Fibroblast of skin of back (primary cell): Measurements from ENCODE around the gene PLXNC1.

Source experiments
- DNase-seq: peaks from one replicate; pipeline ENCODE4 v3.0.0-alpha.2; 2013

PLXNC1 gene

DNA sequence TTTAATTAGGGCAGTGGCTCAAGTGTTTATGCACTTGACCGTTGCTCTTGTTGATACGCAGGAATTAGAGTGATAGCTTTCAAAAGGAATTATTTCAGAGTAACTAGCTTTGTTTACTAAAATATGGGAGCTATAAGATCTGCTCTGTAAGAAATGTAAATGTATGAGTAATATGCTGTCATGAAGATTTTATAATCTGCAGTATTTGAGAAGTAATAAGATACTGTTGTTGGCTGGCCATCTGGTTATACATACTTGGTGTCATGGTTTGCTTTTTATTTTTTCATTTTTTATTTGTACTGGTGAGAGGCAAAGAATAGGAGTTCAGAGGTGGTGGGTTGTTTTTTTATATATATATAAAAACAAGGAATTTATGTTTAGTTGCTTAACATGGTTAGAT is 58.5 kb downstream of the PLXNC1 start:
- DNase-seq: peak; percentile 30

DNA sequence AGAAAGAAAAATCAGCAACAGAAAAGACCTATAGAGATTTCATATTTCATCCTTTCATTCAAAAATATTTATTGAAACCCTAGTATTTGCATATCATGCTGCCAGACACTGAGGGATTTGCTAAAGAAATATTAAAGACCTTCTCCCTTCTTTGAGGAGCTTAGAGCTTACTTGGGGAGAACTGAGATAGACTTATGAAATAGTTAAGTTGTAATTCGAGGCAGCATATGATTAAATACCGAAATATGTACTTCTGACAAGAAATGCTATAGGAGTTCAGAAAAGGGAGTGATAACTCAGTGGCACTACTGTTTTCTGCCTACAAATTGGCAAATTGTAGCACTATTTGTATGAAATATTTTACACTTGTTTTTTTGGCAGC is 59.1 kb downstream of the PLXNC1 start:
- DNase-seq: no peak

DNA sequence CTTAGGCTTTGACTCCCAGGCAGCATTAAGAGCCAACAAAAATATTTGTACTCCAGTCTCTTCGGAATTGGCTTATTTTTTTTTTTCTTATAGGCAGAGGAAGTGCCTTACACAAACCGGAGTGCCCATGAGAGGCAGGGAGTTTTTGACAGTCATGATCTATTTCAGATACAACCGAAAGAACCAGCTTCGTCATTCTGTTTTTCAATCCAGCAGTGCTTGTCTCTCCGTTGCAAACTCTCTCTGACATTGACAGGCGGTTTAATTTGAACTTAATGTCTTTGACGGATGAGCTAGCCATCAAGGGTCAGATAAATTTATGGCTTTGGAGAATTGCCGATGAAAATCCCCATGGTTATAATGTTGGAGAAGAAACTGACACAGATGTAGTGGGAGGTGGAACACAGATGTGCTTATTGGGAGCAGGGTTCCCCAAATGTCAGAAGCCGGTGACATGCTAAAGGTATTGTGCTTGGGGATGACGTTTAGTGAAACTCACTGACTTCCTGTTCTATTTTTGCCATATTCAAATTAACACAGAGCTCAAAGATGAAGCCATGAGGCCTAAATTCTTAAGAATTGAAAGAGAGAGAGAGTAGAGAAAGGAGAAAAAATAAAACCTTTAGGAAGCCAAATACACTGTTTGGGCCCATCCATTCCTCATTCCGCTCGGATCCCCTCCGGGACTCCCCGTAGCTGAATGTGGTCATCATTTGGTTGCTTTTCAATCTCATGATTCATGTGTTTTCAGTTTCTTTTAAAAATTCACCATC is 59.7 kb downstream of the PLXNC1 start:
- DNase-seq: peak; percentile 65

DNA sequence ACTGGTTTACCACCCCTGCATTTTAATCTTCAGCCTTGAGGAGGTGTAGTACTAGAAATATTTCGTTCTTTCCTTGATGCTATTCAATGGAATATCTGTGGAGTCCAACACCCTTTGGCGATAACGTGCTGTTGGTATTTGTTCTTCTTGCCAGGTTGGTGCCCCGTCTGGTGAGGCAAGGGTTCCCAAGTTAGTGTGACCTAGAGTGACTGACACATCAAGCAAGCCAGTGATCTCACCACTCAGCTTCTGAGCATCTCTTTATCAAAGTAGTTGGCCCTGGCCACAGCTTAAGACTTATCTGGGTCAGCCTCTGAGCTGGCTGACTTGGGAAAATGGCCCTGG is 60.2 kb downstream of the PLXNC1 start:
- no peak for DNase-seq

DNA sequence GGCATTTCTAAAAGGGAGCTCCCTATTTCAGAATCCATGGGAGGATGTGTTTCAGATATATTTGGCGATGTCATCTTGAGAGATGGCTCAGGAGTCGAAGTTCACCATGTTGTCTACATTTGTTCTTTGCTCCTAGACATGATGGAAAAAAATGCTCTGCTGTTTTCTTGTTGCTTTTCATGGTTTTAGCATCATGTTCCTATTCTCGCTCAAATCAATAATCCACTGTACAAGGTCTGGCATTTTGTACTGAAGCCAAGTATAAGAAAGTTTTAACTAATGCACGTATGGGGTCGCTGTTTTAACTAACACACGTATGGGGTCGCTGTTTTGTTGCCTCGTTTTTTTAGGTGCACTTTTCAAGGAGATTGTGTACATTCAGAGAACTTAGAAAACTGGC is 60.9 kb downstream of the PLXNC1 start:
- DNase-seq: no peak

DNA sequence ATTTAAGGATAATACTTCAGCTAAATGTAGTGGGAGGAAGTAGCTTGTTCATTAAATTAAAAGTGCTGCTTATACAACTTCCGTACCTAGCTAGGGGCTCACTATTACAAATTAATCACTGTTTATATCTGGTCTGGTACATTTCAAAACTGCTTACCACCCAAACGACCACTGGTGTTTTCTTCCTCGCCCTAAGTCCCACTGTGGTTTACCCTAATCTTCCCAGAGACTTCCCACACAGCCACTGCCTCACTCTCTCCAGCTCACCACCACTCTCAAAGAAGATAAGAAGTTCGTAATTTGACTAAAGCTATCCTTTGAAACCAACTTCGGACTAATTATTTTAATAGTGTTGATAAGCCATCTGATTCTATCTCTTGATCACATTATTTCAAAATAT is 62.6 kb downstream of the PLXNC1 start:
- DNase-seq: no peak

DNA sequence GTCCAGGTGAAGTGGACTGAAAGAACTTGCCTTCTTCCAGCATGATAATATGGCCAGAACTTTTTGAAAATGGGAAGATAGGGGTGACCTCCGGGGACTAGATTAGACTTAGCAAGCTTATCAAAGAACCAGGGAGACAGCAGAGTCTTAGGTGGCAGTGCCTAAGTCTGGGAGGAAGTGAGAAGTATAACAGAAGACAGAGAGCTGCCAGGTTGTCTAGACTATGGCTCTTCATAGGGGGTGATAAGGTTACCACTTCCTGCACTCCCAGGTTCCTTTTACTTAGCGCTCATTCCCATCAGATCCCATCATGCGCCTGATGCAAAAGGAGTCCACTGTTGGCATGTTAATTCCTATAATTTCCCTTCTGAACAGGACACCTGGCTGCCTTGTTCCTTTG is 69.9 kb downstream of the PLXNC1 start:
- no peak for DNase-seq

DNA sequence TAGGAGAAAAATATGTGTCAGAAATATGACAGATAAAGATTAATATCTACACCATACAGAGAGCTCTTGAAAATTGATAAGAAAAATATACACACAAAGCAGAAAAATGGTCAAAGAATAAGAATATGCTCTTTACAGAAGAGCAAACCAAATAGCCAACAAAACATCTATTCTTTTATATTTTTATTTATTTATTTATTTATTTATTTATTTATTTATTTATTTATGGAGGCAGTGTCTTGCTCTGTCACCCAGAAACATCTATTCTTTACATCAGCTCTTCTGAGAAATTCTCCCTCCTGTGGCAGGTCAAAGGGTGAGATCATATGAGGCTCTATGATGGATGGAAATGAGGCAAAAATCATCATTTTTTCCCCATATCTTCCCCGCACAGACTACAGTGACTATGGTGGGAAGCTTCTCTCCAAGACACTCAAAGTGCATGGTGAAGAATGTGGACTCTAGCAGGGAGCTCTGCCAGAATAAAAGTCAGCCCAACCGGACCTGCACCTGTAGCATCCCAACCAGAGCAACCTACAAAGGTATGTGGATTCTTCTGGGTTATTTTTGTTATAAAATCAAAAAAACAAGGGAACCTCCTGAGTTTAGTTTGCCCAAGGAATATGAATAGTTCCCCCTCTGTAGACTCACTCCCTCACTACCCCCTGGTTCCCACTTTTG is 71.4 kb downstream of the PLXNC1 start:
- DNase-seq: no peak

DNA sequence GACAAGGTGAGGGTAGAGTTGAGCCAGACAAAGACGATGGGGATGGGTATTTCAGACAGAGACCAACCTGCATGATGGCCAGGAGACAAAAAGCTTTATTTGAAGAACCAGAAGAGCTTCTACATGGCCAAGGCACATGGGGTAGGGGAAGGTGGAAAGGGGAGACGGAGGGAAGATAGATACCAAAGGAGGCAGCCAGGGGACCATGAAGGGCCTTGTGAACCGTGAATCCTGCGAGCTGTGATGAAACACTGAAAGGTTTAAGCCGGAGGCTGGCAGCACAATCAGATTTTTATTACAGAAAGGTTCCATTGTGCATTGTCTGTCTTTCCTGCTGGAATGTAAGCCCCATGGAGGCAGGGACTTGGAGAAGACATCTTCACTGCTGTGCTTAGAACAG is 72.4 kb downstream of the PLXNC1 start:
- no peak for DNase-seq

DNA sequence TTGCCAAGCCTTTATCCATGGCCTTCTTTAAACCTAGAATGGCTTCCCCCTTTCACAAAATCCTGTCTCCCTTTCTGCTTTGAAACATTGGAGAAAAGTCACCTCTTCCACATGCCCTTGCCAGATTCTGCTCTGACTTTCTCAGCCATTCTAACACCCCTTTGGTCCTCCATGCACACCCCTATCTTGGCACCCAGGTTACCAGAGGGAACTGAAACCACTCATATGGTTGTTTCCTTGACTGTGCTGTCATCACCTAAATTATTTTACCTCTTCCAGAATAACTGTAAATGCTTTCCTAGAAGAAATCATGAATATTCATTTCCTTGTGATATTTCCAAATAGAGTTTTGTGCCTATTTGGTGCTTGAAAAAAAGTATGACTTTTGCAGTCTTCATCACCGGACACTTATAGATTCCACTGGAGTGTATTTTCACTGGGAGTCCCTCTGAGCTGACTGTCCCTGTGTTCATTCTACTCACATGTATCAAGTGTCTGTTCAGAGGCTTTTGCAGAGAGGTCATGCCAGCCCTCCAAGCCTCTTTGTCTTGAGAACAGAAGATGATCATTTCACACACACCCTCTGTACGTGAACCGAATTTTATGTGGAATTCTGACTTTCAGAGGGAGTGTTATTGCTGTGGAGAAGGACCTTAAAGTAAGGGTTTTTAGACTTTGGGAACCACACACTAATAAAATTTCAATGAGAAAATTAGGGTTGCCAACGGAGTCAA is 74.1 kb downstream of the PLXNC1 start:
- DNase-seq: no peak

DNA sequence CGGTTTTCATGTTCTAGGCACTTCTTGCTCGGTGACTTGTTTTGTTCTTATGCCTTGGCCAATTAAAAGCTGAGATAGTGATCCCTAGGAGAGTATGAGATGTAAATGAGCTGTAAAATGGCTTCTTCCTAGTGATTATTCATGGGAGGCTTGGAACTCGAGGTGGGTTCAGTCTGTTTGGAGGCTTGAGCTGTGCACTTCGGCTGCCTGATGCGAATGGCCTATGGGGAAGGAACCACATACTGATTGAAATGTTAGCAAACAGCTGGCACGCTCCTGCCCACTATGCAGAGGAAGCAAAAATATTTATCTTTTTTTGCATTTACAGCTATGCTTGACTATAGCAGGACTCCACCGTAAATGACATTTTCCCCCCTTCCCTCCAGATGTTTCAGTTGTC is 75.5 kb downstream of the PLXNC1 start:
- DNase-seq: no peak

DNA sequence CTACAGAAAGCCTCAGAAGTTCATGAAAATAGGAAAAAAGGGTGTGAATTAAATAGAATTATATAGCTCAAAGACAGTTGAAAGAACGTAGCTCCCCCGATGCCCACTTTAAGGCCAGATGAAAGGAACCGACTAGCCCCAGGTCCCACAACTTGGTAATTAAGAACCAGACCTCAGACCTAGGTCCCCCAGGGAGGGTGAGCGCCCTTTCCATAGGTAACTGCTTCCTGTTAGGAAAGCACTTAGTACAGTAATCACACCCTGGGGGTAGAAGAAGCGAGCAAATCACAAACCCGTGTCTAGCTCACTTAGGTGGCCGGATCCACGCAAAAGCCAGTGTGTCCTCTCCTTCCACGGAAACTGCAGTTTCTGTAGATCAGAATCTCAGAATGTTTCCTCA is 77.1 kb downstream of the PLXNC1 start:
- DNase-seq: no peak

DNA sequence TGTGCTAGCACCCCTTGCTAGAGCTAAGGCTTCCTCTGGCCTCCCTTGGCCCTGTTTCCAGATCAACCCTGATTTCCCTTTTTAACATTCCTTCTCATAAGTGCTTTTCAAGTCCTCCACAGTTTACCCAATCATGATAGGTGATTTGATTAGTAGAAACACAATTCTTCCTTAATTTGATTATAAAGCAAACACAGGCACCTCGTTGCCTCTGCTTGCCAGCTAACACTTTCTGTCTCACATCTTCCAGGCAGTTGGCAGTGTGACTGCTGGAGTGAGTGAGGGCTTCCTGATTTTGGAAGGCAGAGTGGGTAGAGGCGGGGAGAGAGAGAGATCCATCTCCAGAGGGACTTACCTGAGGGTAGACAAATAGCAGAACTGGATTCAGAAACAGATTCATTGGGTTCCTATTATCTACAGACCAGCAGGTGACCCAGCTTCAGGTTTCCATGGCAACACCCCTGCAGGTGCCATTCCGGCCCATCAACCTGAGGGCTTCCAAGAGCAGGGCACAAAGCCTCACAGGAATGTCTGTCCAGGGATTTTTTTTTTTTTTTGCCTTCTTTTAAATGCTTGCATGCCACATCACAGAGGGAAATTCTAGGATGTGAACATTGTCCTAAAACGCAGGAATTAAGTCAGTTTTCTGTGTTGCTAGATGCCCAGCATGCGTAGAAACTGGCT is 77.7 kb downstream of the PLXNC1 start:
- no peak for DNase-seq

DNA sequence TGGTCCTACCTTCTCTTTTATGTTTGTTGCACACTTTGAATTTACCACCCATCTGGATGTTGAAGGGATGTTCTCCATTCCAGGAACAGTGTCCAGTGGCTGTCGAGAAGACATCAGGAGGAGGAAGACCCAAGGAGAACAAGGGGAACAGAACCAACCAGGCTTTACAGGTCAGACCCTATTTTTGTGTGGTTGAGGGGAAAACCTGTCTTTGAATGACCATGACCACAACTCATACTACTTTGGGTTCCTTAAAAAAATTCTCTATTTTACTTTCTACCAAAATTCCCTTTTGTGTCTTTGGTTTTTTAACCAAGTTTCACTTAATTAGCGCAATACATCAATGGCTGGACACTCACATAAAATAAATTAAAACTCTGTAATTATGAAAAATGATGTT is 78.7 kb downstream of the PLXNC1 start:
- no peak for DNase-seq

DNA sequence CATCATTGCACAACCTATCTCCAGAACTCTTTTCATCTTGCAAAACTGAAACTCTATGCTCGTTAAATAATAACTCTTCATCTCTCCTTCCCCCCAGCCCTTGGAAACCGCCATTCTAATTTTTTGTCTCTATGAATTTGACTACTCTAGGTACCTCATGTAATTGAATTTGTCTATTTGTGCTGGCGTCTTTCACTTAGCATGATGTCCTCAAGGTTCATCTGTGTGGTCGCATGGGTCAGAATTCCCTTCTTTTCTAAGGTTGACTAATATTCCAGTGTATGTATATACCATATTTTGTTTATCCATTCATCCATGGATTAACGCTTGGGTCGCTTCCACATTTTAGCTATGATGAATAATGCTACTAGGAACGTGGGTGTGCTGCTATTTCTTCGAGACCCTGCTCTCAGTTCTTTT is 80.1 kb downstream of the PLXNC1 start:
- DNase-seq: no peak

DNA sequence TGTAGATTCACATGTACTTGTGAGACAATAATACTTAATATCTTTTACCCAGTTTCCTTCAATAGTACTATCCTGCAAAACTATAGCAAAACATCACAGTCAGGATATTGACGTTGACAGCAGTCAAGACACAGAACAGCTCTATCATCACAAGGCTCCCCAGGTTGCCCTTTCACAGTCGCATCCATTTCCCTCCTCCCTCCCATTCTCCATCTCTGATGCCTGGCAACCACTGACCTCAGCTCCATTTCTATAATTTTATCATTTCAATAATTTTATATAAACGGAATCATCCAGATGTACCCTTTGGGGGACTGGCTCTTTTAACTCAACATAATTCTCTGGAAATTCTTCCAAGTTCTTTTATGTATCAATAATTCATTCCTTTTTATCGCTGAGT is 81.5 kb downstream of the PLXNC1 start:
- DNase-seq: no peak

DNA sequence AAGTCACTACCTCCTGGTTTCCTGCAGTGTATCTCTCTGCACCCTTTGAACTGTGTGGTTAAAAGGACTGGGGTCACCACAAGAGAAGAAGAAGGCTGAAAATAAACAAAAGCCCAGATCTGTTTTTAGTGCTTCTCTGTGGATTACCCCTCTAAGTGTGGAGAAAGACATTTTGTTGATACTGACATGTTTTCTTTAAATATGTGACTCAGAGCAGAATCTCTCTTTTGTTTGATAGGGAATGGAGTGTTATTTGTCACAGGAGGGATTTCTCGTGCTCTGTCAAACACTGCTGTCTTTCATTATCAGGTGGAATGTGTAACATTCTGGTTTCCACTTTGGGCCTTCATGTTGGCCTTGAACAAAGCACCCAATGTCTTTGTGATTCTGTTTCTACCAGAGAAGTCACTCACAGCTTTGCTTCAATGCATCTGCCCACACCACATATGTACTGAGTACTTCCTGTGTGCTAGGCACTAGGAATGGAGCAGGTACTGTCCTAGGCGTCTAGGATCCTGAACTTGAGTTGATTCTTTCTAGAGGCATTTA is 82.1 kb downstream of the PLXNC1 start:
- peak; percentile 30 for DNase-seq

DNA sequence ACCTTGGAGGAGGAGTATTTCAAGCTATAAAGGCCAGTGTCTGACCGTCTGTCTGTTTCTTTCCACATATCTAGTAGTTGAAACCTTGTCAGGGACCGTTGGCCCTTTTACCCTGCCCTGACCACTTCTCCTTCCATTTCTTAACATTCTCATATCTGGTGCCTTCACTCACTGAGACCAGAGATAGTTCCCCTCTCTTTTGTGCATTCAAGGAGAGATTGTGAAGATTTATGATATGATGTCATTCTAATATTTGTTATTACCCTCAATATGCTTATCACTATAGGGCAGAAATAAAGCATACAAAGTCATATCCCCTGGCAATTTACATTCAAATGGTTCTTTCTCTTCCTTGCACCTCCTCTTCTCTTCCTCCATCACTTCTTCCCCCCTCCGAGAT is 83.3 kb downstream of the PLXNC1 start:
- no peak for DNase-seq

DNA sequence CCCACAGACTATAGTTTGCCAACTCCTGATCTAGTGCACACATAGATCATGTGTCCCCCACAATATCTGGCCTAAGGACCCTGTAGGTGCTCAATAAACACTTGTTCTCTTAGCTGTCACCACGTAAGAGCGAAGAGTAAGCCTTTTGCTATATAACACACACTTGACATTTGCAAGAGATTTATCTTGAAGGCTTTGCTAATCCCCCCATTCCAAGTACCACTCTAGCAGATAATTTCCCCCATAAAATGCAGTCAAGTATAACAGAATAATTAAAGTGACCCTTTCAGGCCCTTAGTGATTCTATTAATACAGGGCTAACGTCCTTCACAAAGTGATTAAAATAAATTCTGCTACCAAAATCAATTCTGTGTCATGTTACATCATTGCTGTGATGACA is 87.5 kb downstream of the PLXNC1 start:
- no peak for DNase-seq

DNA sequence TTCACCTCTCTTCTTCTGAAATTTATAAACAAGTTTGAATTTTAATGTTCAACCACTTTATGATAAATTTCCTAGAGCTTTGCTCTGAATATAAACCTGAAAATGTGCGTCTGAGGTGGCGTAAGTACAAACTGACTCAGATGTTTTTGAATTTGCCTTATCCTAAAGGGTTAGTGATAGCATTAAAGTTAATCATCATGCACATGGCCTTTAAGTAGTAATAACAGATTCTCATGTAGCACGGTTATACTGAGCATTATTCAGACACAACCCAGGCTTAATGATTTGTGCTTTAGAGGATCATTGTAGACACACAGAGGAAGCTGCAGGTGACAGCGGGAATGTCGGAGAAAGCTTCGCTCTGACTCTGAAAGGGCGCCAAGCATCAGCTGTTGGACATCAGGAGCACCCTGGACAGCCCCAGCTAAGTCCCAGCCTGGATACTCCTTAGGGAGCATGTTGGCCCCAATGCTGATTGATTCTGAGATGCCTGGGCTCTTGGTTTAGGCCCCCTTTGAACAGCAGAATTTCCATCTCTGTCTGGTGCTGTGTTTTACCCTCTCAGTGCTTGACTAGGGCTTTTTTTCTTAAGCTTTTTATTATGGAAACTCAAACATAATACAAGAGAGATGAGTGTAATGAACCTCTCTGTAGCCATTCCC is 91.1 kb downstream of the PLXNC1 start:
- no peak for DNase-seq

DNA sequence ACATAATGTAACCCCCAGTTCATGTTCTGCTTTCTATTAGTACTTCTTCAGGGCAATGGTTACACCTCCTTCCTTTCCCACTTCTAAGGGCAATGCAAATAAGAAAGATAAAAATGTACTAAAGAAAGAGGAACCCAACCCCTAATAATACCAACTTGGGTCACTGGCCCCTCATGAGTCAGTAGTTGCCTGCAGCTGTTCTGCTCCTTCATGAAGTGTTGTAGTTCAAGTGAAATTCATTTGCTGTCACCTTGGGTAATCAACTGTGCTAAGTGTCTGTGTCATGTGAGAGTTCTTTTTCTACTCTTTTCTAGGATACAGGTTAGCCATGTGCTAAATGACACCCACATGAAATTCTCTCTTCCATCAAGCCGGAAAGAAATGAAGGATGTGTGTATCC is 91.8 kb downstream of the PLXNC1 start:
- DNase-seq: no peak

DNA sequence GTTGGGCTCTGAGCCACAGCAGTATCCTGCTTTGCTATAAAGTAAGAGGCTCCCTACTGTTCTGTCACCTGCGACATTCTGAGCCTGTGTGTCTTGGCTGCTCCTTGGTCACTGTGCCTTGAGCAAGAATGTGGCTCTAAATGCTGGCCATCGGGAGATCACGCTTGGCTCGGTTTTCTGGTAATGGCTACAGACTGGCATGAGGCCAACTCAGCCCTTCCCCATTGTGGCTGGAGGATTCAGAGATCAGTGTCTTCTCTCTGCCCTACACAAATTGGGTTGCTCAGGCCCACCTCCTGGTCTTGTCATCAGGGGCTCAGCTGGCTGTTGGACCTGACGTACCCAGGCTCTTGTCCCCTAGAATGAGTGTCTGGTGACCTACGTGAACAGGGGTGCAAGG is 94.5 kb downstream of the PLXNC1 start:
- DNase-seq: no peak
